Measurements from ENCODE around the gene CFAP100. TPM values are rescaled to one million over a fixed set of nuclear protein-coding genes. Genes with fewer than 3 reads are reported as not detected.

Gene CFAP100
- total and polyA plus RNA-seq, 7 experiments from 2014 or later = not detected

- peaks cover 0 to 62% (median 13%) of the 10 kb centered on the region in 3 experiments for H3K36me3 ChIP-seq (ENCODE audit: control insufficient read depth in 2 of 3, insufficient read depth in 3 of 3, low read length in 3 of 3)
- ChIA-PET CTCF (no interaction called here), POLR2A (no interaction called here)
- no peak overlapping the region for H3K4me3 Mint-ChIP-seq
- no peaks in the 10 kb centered on the region for H3K27me3 ChIP-seq (ENCODE audit: control insufficient read depth in 2 of 2, insufficient read depth in 2 of 2, low read length in 2 of 2)
- peaks cover 0 to 63% (median 25%) of the 10 kb centered on the region in 5 donors for H3K36me3 Mint-ChIP-seq
- no peak for DNase-seq
- H3K9me3 Mint-ChIP-seq = peaks cover 0 to 10% (median 0%) of the 10 kb centered on the region in 11 donors
- intact Hi-C loops (cut with micrococcal nuclease) = no loop called here
- no peaks in the 10 kb centered on the region for H3K27me3 Mint-ChIP-seq
- H3K9me3 ChIP-seq (ENCODE audit: control insufficient read depth in 2 of 3, low read length in 3 of 3) = no peaks in the 10 kb centered on the region
- no peak overlapping the region for H3K27ac Mint-ChIP-seq
- H3K27ac ChIP-seq (ENCODE audit: low read depth, low read length) = no peak overlapping the region
- no peak for ATAC-seq
- H3K4me1 Mint-ChIP-seq = peaks cover 0 to 5% (median 0%) of the 10 kb centered on the region in 7 donors
- H3K4me3 ChIP-seq (ENCODE audit: low read length) = no peak overlapping the region
- H3K4me1 ChIP-seq (ENCODE audit: control insufficient read depth in 2 of 2, insufficient read depth in 2 of 2, low read length in 2 of 2) = no peaks in the 10 kb centered on the region
Measured at GRCh38 chr3:126434931-126435411, 40.3 kb downstream of the CFAP100 start.

GRCh38 chr3:126435456-126436315 lies 41.0 kb downstream of the CFAP100 start:
- intact Hi-C loops (cut with micrococcal nuclease) = no loop called here
- ChIA-PET CTCF (no interaction called here), POLR2A (no interaction called here)
- DNase-seq (no peak), ATAC-seq (no peak)
- H3K27me3 Mint-ChIP-seq = no peaks in the 10 kb centered on the region
- H3K4me3 Mint-ChIP-seq = no peak overlapping the region
- H3K4me3 ChIP-seq (ENCODE audit: low read length) = no peak overlapping the region
- H3K4me1 Mint-ChIP-seq = peaks cover 0 to 5% (median 0%) of the 10 kb centered on the region in 7 donors
- no peaks in the 10 kb centered on the region for H3K9me3 ChIP-seq (ENCODE audit: control insufficient read depth in 2 of 3, low read length in 3 of 3)
- H3K9me3 Mint-ChIP-seq = peaks cover 0 to 10% (median 0%) of the 10 kb centered on the region in 11 donors
- no peaks in the 10 kb centered on the region for H3K4me1 ChIP-seq (ENCODE audit: control insufficient read depth in 2 of 2, insufficient read depth in 2 of 2, low read length in 2 of 2)
- peaks cover 0 to 69% (median 13%) of the 10 kb centered on the region in 3 experiments for H3K36me3 ChIP-seq (ENCODE audit: control insufficient read depth in 2 of 3, insufficient read depth in 3 of 3, low read length in 3 of 3)
- H3K27ac ChIP-seq (ENCODE audit: low read depth, low read length) = no peak overlapping the region
- H3K36me3 Mint-ChIP-seq = peaks cover 0 to 68% (median 25%) of the 10 kb centered on the region in 5 donors
- no peak overlapping the region for H3K27ac Mint-ChIP-seq
- no peaks in the 10 kb centered on the region for H3K27me3 ChIP-seq (ENCODE audit: control insufficient read depth in 2 of 2, insufficient read depth in 2 of 2, low read length in 2 of 2)

GRCh38 chr3:126436826-126437717 lies 42.4 kb downstream of the CFAP100 start:
- ATAC-seq (no peak), DNase-seq (peak in 1 of 9 donors; percentile 15)
- H3K27me3 ChIP-seq (ENCODE audit: control insufficient read depth in 2 of 2, insufficient read depth in 2 of 2, low read length in 2 of 2) = no peaks in the 10 kb centered on the region
- H3K27ac ChIP-seq (ENCODE audit: low read depth, low read length) = no peak overlapping the region
- ChIA-PET CTCF (no interaction called here), POLR2A (no interaction called here)
- H3K27ac Mint-ChIP-seq = no peak overlapping the region
- H3K4me1 Mint-ChIP-seq = peaks cover 0 to 5% (median 0%) of the 10 kb centered on the region in 7 donors
- H3K9me3 Mint-ChIP-seq = peaks cover 0 to 4% (median 0%) of the 10 kb centered on the region in 11 donors
- no peaks in the 10 kb centered on the region for H3K9me3 ChIP-seq (ENCODE audit: control insufficient read depth in 2 of 3, low read length in 3 of 3)
- H3K4me3 Mint-ChIP-seq = no peak overlapping the region
- peaks cover 0 to 83% (median 13%) of the 10 kb centered on the region in 3 experiments for H3K36me3 ChIP-seq (ENCODE audit: control insufficient read depth in 2 of 3, insufficient read depth in 3 of 3, low read length in 3 of 3)
- H3K36me3 Mint-ChIP-seq = peaks cover 0 to 70% (median 25%) of the 10 kb centered on the region in 5 donors
- H3K4me3 ChIP-seq (ENCODE audit: low read length) = no peak overlapping the region
- intact Hi-C loops (cut with micrococcal nuclease) = no loop called here
- H3K27me3 Mint-ChIP-seq = no peaks in the 10 kb centered on the region
- no peaks in the 10 kb centered on the region for H3K4me1 ChIP-seq (ENCODE audit: control insufficient read depth in 2 of 2, insufficient read depth in 2 of 2, low read length in 2 of 2)

- Mint-ChIP-seq H3K9me3 (peaks cover 0 to 2% (median 0%) of the 10 kb centered on the region in 11 donors), H3K36me3 (peaks cover 0 to 66% (median 20%) of the 10 kb centered on the region in 5 donors), H3K27me3 (no peaks in the 10 kb centered on the region), H3K27ac (no peak overlapping the region), H3K4me3 (no peak overlapping the region), H3K4me1 (peaks cover 0 to 5% (median 0%) of the 10 kb centered on the region in 7 donors)
- ChIA-PET POLR2A (no interaction called here), CTCF (no interaction called here)
- Histone ChIP-seq H3K36me3 (ENCODE audit: control insufficient read depth in 2 of 3, insufficient read depth in 3 of 3, low read length in 3 of 3) (peaks cover 0 to 83% (median 13%) of the 10 kb centered on the region in 3 experiments), H3K4me3 (ENCODE audit: low read length) (no peak overlapping the region), H3K27me3 (ENCODE audit: control insufficient read depth in 2 of 2, insufficient read depth in 2 of 2, low read length in 2 of 2) (no peaks in the 10 kb centered on the region), H3K4me1 (ENCODE audit: control insufficient read depth in 2 of 2, insufficient read depth in 2 of 2, low read length in 2 of 2) (no peaks in the 10 kb centered on the region), H3K27ac (ENCODE audit: low read depth, low read length) (no peak overlapping the region), H3K9me3 (ENCODE audit: control insufficient read depth in 2 of 3, low read length in 3 of 3) (no peaks in the 10 kb centered on the region)
- intact Hi-C loops (cut with micrococcal nuclease) = no loop called here
- DNase-seq (peak in 1 of 9 donors; percentile 10), ATAC-seq (no peak)
Measured at GRCh38 chr3:126438186-126438585, 43.5 kb downstream of the CFAP100 start.

- no peaks in the 10 kb centered on the region for H3K4me1 ChIP-seq (ENCODE audit: control insufficient read depth in 2 of 2, insufficient read depth in 2 of 2, low read length in 2 of 2)
- Mint-ChIP-seq H3K36me3 (peaks cover 0 to 62% (median 20%) of the 10 kb centered on the region in 5 donors), H3K4me1 (peaks cover 0 to 5% (median 0%) of the 10 kb centered on the region in 7 donors)
Measured at GRCh38 chr3:126438746-126439145, 44.0 kb downstream of the CFAP100 start.

GRCh38 chr3:126439346-126439967 lies 44.7 kb downstream of the CFAP100 start:
- no peak overlapping the region for H3K4me3 Mint-ChIP-seq
- CTCF ChIA-PET = no interaction called here
- POLR2A ChIA-PET = no interaction called here

More at GRCh38 chr3:126438746-126439145, 44.0 kb downstream of the CFAP100 start:
- Histone ChIP-seq H3K9me3 (ENCODE audit: control insufficient read depth in 2 of 3, low read length in 3 of 3) (no peaks in the 10 kb centered on the region), H3K27me3 (ENCODE audit: control insufficient read depth in 2 of 2, insufficient read depth in 2 of 2, low read length in 2 of 2) (no peaks in the 10 kb centered on the region), H3K36me3 (ENCODE audit: control insufficient read depth in 2 of 3, insufficient read depth in 3 of 3, low read length in 3 of 3) (peaks cover 0 to 77% (median 13%) of the 10 kb centered on the region in 3 experiments), H3K4me3 (ENCODE audit: low read length) (no peak overlapping the region), H3K27ac (ENCODE audit: low read depth, low read length) (no peak overlapping the region)
- Mint-ChIP-seq H3K27ac (no peak overlapping the region), H3K9me3 (peaks cover 0 to 2% (median 0%) of the 10 kb centered on the region in 11 donors), H3K27me3 (no peaks in the 10 kb centered on the region), H3K4me3 (no peak overlapping the region)
- intact Hi-C loops (cut with micrococcal nuclease) = no loop called here
- no peak for ATAC-seq
- CTCF ChIA-PET = no interaction called here
- no peak for DNase-seq
- POLR2A ChIA-PET = no interaction called here

More at GRCh38 chr3:126439346-126439967, 44.7 kb downstream of the CFAP100 start:
- H3K36me3 Mint-ChIP-seq = peaks cover 0 to 57% (median 20%) of the 10 kb centered on the region in 5 donors
- Histone ChIP-seq H3K4me3 (ENCODE audit: low read length) (no peak overlapping the region), H3K36me3 (ENCODE audit: control insufficient read depth in 2 of 3, insufficient read depth in 3 of 3, low read length in 3 of 3) (peaks cover 0 to 77% (median 13%) of the 10 kb centered on the region in 3 experiments), H3K4me1 (ENCODE audit: control insufficient read depth in 2 of 2, insufficient read depth in 2 of 2, low read length in 2 of 2) (no peaks in the 10 kb centered on the region), H3K9me3 (ENCODE audit: control insufficient read depth in 2 of 3, low read length in 3 of 3) (no peaks in the 10 kb centered on the region), H3K27me3 (ENCODE audit: control insufficient read depth in 2 of 2, insufficient read depth in 2 of 2, low read length in 2 of 2) (no peaks in the 10 kb centered on the region), H3K27ac (ENCODE audit: low read depth, low read length) (no peak overlapping the region)
- no peak overlapping the region for H3K27ac Mint-ChIP-seq
- peaks cover 0 to 2% (median 0%) of the 10 kb centered on the region in 11 donors for H3K9me3 Mint-ChIP-seq
- H3K4me1 Mint-ChIP-seq = peaks cover 0 to 3% (median 0%) of the 10 kb centered on the region in 7 donors
- ATAC-seq (no peak), DNase-seq (no peak)
- H3K27me3 Mint-ChIP-seq = no peaks in the 10 kb centered on the region
- intact Hi-C loops (cut with micrococcal nuclease) = no loop called here

Measured in naive thymus-derived CD4-positive, alpha-beta T cell (primary cell).